NCI-H1048 (cell line): ENCODE measurements around the gene CYP4X1.
A peak's percentile ranks its signal among the peaks of the same experiment; 100 is the strongest.
"Not testable (repeated sequence)": the region's sequence is repeated elsewhere in the genome, so short reads cannot be mapped to it uniquely, and the experiment has no call there.

ENCODE experiments used
- DNase-seq: peaks from one replicate; lab custom pipeline; 2025; lab: John Stamatoyannopoulos, UW

CYP4X1 gene, protein sequence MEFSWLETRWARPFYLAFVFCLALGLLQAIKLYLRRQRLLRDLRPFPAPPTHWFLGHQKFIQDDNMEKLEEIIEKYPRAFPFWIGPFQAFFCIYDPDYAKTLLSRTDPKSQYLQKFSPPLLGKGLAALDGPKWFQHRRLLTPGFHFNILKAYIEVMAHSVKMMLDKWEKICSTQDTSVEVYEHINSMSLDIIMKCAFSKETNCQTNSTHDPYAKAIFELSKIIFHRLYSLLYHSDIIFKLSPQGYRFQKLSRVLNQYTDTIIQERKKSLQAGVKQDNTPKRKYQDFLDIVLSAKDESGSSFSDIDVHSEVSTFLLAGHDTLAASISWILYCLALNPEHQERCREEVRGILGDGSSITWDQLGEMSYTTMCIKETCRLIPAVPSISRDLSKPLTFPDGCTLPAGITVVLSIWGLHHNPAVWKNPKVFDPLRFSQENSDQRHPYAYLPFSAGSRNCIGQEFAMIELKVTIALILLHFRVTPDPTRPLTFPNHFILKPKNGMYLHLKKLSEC

DNA sequence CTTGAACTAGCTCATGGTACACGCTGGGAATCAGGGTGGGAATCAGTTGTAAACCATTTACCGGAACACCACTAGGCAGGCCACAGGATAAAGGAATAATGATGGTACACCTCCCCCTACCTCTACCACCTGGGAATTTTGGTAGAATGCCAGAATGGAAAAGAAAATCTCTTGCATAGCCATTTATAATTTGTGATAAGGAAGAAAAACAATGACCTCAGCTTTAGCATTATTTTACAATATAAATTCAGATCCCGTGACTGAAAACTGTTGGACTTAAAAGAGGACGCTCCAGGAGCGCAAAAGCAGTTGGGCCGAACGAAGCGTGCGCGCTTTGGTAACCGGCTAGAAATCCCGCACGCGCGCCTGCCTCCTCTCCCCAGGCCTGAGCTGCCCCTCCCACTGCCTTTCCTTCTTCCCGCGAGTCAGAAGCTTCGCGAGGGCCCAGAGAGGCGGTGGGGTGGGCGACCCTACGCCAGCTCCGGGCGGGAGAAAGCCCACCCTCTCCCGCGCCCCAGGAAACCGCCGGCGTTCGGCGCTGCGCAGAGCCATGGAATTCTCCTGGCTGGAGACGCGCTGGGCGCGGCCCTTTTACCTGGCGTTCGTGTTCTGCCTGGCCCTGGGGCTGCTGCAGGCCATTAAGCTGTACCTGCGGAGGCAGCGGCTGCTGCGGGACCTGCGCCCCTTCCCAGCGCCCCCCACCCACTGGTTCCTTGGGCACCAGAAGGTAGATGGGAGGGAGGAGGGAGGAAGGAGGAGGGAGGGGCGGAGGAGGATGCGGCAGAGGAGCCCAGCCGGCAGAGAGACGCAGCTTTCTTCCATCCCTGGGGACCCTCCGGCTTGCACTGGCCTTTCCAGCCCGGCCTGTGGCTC, at the start of gene CYP4X1:
CYP4X1 (plus strand) TSS at position 402 of the 873 bp plus-strand sequence; CDS start at position 551, 149 bp downstream.
- DNase-seq = peak; percentile 30

DNA sequence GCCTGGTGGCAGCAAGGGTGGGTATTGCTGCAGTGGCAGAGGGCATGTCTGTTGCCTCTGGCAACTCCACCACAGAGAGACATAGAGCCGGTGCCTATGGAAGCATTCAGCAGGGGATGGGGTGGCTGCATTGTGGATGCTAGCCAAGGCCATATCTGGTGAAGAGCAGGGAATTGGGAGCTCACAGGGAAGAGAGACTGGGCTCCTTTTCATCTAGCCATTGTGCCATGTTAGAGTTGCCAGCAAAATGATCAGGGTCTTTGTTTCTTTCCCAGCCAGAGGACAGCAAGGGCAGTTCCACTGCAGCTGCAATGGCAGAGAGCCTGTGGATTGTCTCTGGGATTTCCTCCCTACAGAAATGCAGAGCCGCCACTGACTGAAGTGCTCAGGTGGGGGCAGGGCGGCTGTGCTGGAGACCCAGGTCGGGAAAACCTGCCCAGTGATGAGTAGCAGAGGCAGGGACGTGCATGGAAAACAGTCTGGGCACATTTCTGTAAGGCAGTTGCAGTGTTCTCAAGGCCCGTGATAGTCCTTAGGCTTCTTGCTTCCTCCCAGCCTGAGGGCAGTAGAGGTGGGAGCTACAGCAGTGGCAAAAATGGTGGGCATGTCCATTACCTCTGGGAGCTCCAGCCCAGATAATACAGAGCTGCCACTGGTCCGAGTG, 40.2 kb upstream of the CYP4X1 start:
- DNase-seq = no peak

DNA sequence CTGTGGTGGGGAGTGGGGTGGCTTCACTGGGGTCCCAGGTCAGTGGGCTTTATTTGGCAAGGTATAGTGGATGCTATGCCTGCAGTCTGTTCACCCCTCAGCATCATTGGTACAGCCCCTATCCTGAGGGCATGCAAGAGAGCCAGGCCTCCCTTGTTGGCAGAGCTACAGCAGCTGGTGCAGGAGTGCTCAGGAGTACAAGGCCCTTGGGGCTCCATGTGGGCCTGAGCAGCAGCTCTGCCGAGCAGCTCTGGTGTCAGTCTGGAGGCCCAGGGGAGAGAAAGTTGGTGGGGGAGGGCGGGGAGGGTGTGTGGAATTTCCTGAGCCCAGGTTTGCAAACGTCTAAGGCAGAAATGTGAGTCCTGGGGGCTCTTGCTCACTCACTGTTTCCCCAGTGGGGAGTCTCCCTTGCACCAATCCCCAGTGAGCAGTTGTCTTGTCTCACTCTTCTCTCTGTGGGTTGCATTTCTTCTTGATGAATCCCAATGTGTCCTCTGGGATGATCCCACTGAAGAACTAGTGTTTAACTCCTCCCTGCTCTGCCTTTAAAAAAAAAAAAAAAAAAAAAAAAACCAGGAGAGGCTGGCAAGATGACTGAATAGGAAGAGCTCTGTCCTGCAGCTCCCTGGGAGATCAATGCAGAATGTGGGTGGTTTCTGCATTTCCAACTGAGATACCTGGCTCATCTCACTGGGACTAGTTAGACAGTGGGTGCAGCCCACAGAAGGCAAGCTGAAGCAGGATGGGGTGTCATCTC, 39.5 kb upstream of the CYP4X1 start:
- no peak for DNase-seq

DNA sequence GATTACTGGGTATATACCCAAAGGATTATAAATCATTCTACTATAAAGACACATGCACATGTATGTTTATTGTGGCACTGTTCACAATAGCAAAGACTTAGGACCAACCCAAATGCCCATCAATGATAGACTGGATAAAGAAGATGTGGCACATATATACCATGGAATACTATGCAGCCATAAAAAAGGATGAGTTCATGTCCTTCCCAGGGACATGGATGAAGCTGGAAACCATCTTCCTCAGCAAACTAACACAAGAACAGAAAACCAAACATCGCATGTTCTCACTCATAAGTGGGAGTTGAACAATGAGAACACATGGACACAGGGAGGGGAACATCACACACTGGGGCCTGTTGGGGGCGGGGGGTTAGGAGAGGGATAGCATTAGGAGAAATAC, 32.9 kb upstream of the CYP4X1 start:
- DNase-seq = not testable (repeated sequence)

DNA sequence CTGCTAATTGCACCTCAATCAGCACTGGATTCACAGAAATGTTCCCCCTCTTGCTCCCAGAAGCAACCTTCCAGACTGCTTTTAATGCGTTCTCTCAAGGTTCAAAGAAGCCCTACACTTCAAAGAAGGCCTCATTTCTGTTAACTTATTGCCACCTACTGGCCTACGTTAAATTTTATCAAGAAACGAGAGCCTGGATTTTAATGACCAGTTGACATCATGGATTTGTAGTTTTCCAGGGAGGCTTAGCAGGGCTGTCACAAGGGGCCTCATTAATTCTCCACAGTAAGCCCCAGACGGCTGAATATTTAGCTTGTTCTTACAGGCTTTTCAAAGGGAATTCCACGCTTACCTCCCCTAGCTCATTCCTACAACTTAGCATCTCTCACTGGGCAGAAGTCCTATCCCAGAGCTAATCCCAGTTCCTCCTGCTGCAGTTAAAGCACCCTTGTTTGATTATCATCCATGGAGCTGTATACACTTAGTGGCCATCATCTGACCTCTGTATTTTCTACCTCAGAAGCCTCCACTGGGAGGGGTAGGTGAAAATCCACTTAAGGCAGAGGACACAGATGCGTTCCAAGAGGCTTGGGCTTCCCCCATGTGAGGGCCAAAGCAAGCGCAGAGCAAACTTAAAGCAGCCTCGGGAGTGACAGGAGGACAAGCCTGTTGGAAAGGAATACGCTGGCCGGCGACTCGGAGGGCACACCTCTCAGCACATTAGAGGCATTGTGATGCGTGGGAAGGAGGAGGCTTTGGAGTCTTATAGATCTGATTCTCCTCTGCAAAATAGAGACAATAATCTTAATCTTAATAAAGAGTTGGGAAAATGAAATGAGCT, 32.2 kb upstream of the CYP4X1 start:
- DNase-seq = no peak

DNA sequence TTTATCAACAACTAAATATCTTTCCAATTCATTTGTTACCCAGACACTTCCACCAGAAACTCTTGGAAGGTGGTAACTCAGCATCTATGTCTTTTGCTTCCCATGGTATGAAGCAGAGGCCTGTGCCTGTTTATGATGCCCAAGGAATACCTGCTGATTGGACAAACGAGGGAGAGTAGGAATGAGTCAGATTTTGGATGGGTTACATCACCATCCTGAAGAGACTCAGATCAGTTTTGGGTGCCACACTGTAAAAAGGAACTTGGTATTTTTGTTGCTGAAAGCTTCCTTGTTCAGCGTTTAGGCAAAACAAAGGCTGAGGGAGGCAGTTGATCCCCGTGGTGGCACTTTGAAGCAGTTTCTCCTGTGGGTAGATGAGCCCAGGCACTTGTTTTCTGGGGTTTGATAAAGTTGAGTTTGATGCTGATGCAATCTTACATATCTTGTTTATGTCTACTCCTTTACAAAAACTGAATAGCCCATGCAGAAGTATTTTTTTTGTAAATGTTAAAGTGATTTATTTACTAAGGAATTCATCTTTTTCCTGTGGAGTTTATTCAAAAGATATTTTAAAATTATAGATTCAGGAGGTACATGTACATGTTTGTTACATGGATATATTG, 26.7 kb upstream of the CYP4X1 start:
- DNase-seq = no peak

DNA sequence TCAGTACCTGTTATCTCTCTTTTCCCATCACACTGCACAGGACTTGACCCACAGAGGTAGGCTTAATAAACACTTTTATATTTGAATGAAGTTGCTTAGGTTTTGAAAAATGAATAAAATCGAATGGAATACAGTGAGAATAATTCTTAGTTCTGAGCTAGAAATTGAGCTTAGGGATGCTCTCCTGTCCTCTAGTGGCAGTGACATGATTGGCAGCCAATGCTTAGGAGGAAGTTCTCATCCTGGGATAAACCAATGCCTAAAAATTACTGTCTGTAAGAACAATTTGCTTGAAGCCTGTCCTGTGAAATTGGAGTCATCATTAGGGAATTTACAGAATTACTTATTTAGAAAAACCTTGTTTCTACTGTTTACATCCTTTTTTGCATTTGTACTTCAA, 21.3 kb upstream of the CYP4X1 start:
- no peak for DNase-seq

DNA sequence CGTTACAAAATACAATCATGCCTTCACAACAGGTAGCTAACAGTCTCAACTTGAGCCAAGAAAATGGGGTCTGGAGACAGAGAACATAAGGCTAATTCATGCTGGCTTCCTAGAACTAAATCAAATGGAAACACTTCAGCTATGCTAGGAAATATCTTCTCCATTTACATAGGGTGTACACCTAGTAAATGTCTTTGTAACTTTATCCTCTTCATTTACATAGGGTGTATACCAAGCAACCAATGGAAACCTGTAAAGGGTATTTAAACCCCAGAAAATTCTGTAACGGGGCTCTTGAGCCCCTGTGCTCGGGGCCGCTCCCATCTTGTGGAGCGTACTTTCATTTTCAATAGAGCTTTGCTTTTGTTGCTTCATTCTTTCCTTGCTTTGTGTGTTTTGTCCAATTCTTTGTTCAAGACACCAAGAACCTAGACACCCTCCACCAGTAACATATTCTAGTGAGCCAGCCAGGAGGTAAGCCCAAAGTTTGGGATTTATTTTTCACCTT, 19.5 kb upstream of the CYP4X1 start:
- no peak for DNase-seq

DNA sequence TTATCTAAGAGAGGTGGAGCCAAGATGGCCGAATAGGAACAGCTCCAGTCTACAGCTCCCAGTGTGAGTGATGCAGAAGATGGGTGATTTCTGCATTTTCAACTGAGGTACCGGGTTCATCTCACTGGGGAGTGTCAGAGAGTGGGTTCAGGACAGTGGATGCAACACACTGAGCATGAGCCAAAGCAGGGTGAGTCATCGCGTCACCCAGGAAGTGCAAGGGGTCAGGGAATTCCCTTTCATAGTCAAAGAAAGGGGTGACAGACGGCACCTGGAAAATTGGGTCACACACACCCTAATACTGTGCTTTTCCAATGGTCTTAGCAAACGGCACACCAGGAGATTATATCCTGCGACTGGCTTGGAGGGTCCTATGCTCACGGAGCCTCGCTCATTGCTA, 17.0 kb upstream of the CYP4X1 start:
- DNase-seq = not testable (repeated sequence)

DNA sequence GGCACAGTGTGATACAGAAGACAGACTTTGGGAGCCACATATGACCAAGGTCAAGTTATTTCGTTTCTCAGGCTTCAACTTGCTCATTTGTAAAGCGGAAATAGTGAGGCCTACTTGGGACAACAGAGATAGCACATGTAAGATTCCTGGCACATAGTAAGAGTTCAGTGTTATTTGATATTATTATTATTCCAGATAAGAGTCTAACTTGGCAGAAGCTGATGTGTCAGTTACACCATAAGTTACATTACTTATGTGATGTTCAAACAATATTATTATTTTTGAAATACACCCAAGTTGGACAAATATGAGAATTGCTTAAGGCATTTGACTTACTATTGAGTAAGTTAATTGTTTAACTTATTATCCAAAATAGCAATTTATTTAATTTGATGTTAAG, 10.2 kb upstream of the CYP4X1 start:
- DNase-seq = no peak

DNA sequence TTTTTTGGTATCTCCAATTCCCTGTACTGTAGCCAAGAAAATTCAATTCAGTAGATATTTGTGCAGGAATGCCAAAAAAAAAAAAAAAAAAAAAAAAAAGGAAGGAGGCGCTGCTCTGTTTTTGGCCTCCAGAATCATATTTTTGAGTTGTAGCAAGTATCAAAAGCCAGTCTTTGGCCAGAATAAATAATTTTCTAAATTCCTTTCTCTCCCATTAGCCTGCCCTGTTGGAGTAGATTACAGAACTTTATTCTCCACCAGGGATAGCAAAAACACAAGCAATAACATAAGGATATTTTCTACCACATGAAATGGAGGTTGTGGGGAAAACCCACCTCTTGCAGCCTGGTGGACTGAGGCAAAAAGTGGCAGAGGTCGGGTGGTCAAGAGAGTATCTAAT, 2.4 kb upstream of the CYP4X1 start:
- DNase-seq = no peak

DNA sequence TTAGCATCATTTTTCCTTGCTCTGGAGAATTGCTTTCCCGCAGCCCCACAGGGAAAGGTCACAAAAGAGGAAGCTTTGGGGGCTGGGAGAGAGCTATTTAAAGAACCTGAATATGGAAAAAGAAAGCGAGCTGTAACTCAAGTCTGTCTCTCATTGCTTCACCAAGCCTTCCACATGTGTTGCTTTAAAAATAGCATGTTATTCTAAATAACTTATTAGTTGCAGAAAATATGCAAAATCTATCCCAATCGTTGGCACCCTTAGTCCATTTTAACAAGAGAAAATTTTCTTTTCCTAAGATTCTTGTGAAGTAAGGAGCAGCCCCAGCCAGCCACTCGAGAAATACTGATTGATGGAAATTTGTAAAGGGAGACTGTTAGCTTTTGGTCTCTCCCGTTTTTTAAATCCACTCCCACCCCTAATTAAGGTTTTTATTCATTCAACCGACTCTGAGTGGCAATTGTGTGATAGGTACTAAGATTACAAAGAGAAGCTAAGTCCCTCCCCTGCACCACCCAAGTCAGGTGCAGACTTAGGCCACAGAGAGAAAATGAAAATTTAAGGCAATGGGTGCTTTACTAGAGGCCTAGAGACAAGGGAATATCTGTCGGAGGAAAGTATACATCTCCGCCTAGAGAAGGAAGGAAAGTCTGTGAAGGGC, 802 bp downstream of the CYP4X1 start:
- no peak for DNase-seq

DNA sequence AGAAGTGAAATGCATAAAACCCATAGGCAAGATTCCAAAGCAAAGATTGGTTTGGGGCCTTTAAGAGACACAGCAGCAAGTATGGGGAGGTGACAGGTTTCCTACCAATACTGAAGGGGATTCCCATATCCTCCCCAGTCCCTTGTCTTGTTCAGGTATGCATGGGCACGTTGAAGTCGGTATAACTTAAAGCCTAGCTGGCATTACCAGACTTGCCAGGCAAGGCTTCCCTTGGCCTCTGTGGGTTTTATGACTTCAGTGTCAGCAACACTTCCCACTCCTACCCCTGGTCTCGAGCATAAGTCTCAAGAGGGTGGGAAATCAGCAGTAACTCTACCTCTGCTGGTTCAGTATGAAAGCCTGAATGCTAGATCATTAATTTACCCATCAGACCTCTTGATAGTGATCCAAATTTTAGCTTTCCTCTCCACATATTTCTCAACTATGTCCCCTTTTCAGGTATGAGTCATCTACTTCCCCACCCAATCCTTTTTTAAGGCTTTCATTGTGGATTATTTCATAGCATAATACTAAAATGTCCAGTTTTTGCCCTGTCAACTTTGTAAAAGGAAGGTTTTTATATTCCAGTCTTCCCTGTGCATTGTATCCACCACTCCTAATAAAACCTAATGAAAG, 6.8 kb downstream of the CYP4X1 start:
- DNase-seq = no peak

DNA sequence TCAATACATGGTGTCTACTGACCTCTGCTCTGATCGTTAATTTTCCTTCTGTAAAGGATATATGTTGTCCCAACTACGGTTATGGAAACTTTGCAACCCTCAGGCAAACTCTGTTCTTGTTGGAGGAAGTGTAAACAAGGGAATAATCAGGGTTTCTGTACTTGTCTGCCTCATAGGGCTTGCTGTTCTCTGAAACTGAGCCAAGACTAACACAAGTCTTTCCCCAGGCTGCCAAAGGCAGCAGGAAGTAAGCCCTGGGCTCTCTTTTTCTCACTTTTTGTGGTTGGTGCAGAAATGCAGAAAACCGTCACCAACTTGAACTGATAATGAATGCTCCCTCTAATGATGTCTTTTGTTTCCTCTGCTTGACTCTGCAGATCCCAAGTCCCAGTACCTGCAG, 7.6 kb downstream of the CYP4X1 start:
- DNase-seq = peak; percentile 6

DNA sequence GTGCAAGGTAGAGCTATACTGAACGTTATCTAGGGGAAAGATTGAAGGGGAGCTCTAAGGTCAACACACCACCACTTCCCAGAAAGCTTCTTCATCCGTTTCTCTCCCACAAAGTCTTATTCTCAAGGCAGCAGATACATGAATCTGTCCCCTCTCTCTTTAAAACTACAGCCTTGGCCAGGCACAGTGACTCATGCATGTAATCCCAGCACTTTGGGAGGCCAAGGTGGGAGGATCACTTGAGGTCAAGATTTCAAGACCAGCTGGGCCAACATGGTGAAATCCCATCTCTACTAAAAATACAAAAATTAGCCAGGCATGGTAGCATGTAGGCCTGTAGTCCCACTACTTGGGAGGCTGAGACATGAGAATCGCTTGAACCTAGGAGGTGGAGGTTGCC, 8.1 kb downstream of the CYP4X1 start:
- DNase-seq = no peak

DNA sequence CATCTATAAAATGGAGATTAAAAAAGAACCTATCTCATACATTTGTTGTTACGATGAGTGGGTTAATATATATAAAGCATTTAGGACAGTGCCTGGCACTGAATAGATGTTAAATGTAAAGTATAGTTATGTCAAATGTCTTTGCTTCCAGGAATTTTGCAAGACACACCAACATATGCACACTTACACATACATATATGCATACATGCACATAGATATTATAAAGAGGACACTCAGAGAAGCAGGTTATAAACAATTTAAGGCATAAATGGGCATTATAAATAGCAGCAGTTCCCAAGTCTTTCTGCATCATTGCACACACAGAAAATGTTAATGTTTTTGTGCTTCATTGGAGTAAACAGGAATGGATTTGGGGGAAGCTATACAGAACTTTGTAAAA, 13.3 kb downstream of the CYP4X1 start:
- no peak for DNase-seq

DNA sequence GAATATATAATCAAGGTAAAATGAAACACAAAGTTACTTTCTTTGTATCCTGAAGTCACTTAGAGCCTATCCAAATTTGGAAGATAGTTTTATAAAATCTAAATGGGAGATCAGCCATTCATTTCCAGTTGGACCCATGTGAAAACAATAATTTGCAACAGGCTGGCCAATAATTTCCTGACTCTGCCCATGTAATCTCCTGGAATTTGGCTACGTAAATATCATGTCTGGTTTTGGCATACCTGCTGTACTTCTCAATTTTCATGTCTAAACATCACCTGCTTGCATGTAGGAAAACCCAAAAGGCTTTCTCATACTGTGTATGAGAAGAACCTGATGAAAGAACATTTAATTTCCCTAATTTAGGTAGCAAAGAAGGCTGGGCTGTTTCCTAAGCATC, 35.9 kb downstream of the CYP4X1 start:
- no peak for DNase-seq

DNA sequence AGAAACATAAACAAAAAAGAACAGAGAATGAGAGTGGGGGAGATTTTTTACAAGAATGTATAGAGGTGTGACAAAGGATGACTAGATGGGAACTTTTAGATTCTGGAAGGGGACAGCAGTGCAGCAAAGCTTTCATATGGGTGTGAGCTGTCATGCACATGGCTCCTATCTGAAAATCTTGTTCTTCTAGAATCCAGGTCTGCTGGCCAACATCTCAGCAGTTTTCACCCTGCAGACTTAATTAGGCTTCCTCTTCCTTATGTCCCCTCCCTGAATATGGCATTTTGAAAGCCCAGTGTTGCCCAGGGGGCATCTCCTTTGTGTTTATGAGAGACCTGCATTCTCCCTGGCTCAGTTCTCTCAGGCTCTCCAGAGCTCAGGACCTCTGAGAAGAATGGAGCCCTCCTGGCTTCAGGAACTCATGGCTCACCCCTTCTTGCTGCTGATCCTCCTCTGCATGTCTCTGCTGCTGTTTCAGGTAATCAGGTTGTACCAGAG, 43.7 kb downstream of the CYP4X1 start, which contains the start of gene CYP4Z1:
CYP4Z1 (plus strand) TSS at position 135 of the 498 bp plus-strand sequence; CDS start at position 395, 260 bp downstream.
- DNase-seq = no peak

DNA sequence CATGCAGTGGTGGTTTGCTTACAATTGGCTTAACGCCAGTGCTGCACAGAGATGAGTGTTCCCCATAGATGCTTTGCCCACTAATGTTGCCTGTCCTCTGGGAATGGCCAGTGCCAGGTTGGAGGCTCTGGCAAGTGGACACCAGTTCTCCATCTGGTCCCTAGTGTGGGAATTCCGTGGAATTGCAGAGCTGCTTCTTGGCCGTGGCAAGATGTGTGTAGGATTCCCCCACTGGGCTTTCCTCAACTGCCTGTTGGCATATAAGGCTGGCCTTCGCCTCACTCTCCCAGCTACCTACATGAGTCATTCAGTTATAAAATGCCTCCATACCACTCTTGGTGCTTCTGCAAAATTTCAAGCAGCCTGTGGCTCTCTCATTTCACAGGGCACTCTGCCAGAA, 45.6 kb downstream of the CYP4X1 start:
- not testable (repeated sequence) for DNase-seq
